ENCODE measurements around the gene ATP1B3.
"Not testable (repeated sequence)": the region's sequence is repeated elsewhere in the genome, so short reads cannot be mapped to it uniquely, and the experiment has no call there.

Gene ATP1B3

GRCh38 chr3:141904203-141904602 is 27.8 kb downstream of the ATP1B3 start:
- H3K27ac ChIP-seq (ENCODE audit: low read depth, low read length), result no peak overlapping the region
- H3K9ac ChIP-seq (ENCODE audit: low read depth, low read length), result no peak overlapping the region
- peaks cover 69% of the 10 kb centered on the region for H3K36me3 ChIP-seq (ENCODE audit: control insufficient read depth, insufficient read depth, low read length)
- peaks cover 9% of the 10 kb centered on the region for H3K9me3 ChIP-seq (ENCODE audit: control insufficient read depth, insufficient read depth, low read length)
- H3K27me3 ChIP-seq (ENCODE audit: control insufficient read depth, insufficient read depth, low read length), result no peaks in the 10 kb centered on the region
- no peak overlapping the region for H3K4me3 ChIP-seq (ENCODE audit: low read depth, low read length)
- no peaks in the 10 kb centered on the region for H3K4me1 ChIP-seq (ENCODE audit: control insufficient read depth, insufficient read depth, low read length)

GRCh38 chr3:141905129-141905528 is 28.7 kb downstream of the ATP1B3 start:
- H3K36me3 ChIP-seq (ENCODE audit: control insufficient read depth, insufficient read depth, low read length), result peaks cover 73% of the 10 kb centered on the region

GRCh38 chr3:141909408-141909807 is 33.0 kb downstream of the ATP1B3 start:
- Histone ChIP-seq H3K9ac (ENCODE audit: low read depth, low read length) (no peak overlapping the region), H3K4me3 (ENCODE audit: low read depth, low read length) (no peak overlapping the region), H3K36me3 (ENCODE audit: control insufficient read depth, insufficient read depth, low read length) (peaks cover 95% of the 10 kb centered on the region), H3K27ac (ENCODE audit: low read depth, low read length) (no peak overlapping the region), H3K4me1 (ENCODE audit: control insufficient read depth, insufficient read depth, low read length) (no peaks in the 10 kb centered on the region), H3K27me3 (ENCODE audit: control insufficient read depth, insufficient read depth, low read length) (no peaks in the 10 kb centered on the region), H3K9me3 (ENCODE audit: control insufficient read depth, insufficient read depth, low read length) (no peaks in the 10 kb centered on the region)

More at GRCh38 chr3:141905129-141905528, 28.7 kb downstream of the ATP1B3 start:
- no peak overlapping the region for H3K4me3 ChIP-seq (ENCODE audit: low read depth, low read length)
- H3K27ac ChIP-seq (ENCODE audit: low read depth, low read length), result no peak overlapping the region
- peaks cover 4% of the 10 kb centered on the region; the same call in 1 of the 2 replicates for H3K9me3 ChIP-seq (ENCODE audit: control insufficient read depth, insufficient read depth, low read length)
- H3K9ac ChIP-seq (ENCODE audit: low read depth, low read length), result no peak overlapping the region
- H3K27me3 ChIP-seq (ENCODE audit: control insufficient read depth, insufficient read depth, low read length), result no peaks in the 10 kb centered on the region
- H3K4me1 ChIP-seq (ENCODE audit: control insufficient read depth, insufficient read depth, low read length), result no peaks in the 10 kb centered on the region

GRCh38 chr3:141909986-141910385 is 33.5 kb downstream of the ATP1B3 start:
- not testable (repeated sequence) for H3K9me3 ChIP-seq (ENCODE audit: control insufficient read depth, insufficient read depth, low read length); H3K4me3 ChIP-seq (ENCODE audit: low read depth, low read length); H3K4me1 ChIP-seq (ENCODE audit: control insufficient read depth, insufficient read depth, low read length); H3K9ac ChIP-seq (ENCODE audit: low read depth, low read length); H3K27ac ChIP-seq (ENCODE audit: low read depth, low read length); H3K27me3 ChIP-seq (ENCODE audit: control insufficient read depth, insufficient read depth, low read length)
- peaks cover 95% of the 10 kb centered on the region for H3K36me3 ChIP-seq (ENCODE audit: control insufficient read depth, insufficient read depth, low read length)

- H3K4me1 ChIP-seq (ENCODE audit: control insufficient read depth, insufficient read depth, low read length), result peaks cover 4% of the 10 kb centered on the region; the same call in 1 of the 2 replicates
- no peak overlapping the region for H3K4me3 ChIP-seq (ENCODE audit: low read depth, low read length)
- no peaks in the 10 kb centered on the region for H3K9me3 ChIP-seq (ENCODE audit: control insufficient read depth, insufficient read depth, low read length)
- peaks cover 90% of the 10 kb centered on the region for H3K36me3 ChIP-seq (ENCODE audit: control insufficient read depth, insufficient read depth, low read length)
- H3K27ac ChIP-seq (ENCODE audit: low read depth, low read length), result no peak overlapping the region
- no peaks in the 10 kb centered on the region for H3K27me3 ChIP-seq (ENCODE audit: control insufficient read depth, insufficient read depth, low read length)
- H3K9ac ChIP-seq (ENCODE audit: low read depth, low read length), result no peak overlapping the region
Measured at GRCh38 chr3:141913150-141913811, 36.8 kb downstream of the ATP1B3 start.

GRCh38 chr3:141914311-141914710 is 37.9 kb downstream of the ATP1B3 start:
- H3K4me1 ChIP-seq (ENCODE audit: control insufficient read depth, insufficient read depth, low read length), result peaks cover 4% of the 10 kb centered on the region; the same call in 1 of the 2 replicates

GRCh38 chr3:141915016-141915415 is 38.6 kb downstream of the ATP1B3 start:
- peak overlapping the region; percentile 55 for H3K27ac ChIP-seq (ENCODE audit: low read depth, low read length)
- H3K9me3 ChIP-seq (ENCODE audit: control insufficient read depth, insufficient read depth, low read length), result no peaks in the 10 kb centered on the region
- H3K9ac ChIP-seq (ENCODE audit: low read depth, low read length), result no peak overlapping the region
- H3K36me3 ChIP-seq (ENCODE audit: control insufficient read depth, insufficient read depth, low read length), result peaks cover 89% of the 10 kb centered on the region
- H3K4me1 ChIP-seq (ENCODE audit: control insufficient read depth, insufficient read depth, low read length), result peaks cover 4% of the 10 kb centered on the region; the same call in 1 of the 2 replicates
- H3K27me3 ChIP-seq (ENCODE audit: control insufficient read depth, insufficient read depth, low read length), result no peaks in the 10 kb centered on the region
- no peak overlapping the region for H3K4me3 ChIP-seq (ENCODE audit: low read depth, low read length)

More at GRCh38 chr3:141914311-141914710, 37.9 kb downstream of the ATP1B3 start:
- H3K4me3 ChIP-seq (ENCODE audit: low read depth, low read length), result no peak overlapping the region
- H3K36me3 ChIP-seq (ENCODE audit: control insufficient read depth, insufficient read depth, low read length), result peaks cover 88% of the 10 kb centered on the region
- H3K27me3 ChIP-seq (ENCODE audit: control insufficient read depth, insufficient read depth, low read length), result no peaks in the 10 kb centered on the region
- no peaks in the 10 kb centered on the region for H3K9me3 ChIP-seq (ENCODE audit: control insufficient read depth, insufficient read depth, low read length)
- H3K9ac ChIP-seq (ENCODE audit: low read depth, low read length), result no peak overlapping the region
- peak overlapping the region; percentile 55 for H3K27ac ChIP-seq (ENCODE audit: low read depth, low read length)

- Histone ChIP-seq H3K27ac (ENCODE audit: low read depth, low read length) (no peak overlapping the region), H3K9me3 (ENCODE audit: control insufficient read depth, insufficient read depth, low read length) (no peaks in the 10 kb centered on the region), H3K9ac (ENCODE audit: low read depth, low read length) (no peak overlapping the region), H3K4me1 (ENCODE audit: control insufficient read depth, insufficient read depth, low read length) (peaks cover 4% of the 10 kb centered on the region; the same call in 1 of the 2 replicates), H3K27me3 (ENCODE audit: control insufficient read depth, insufficient read depth, low read length) (no peaks in the 10 kb centered on the region), H3K36me3 (ENCODE audit: control insufficient read depth, insufficient read depth, low read length) (peaks cover 90% of the 10 kb centered on the region), H3K4me3 (ENCODE audit: low read depth, low read length) (no peak overlapping the region)
Measured at GRCh38 chr3:141915766-141916165, 39.3 kb downstream of the ATP1B3 start.

- H3K27ac ChIP-seq (ENCODE audit: low read depth, low read length), result no peak overlapping the region
- H3K4me1 ChIP-seq (ENCODE audit: control insufficient read depth, insufficient read depth, low read length), result no peaks in the 10 kb centered on the region
- H3K4me3 ChIP-seq (ENCODE audit: low read depth, low read length), result no peak overlapping the region
- peaks cover 81% of the 10 kb centered on the region for H3K36me3 ChIP-seq (ENCODE audit: control insufficient read depth, insufficient read depth, low read length)
- no peak overlapping the region for H3K9ac ChIP-seq (ENCODE audit: low read depth, low read length)
- no peaks in the 10 kb centered on the region for H3K27me3 ChIP-seq (ENCODE audit: control insufficient read depth, insufficient read depth, low read length)
- H3K9me3 ChIP-seq (ENCODE audit: control insufficient read depth, insufficient read depth, low read length), result no peaks in the 10 kb centered on the region
Measured at GRCh38 chr3:141920701-141921100, 44.3 kb downstream of the ATP1B3 start.

- Histone ChIP-seq H3K27ac (ENCODE audit: low read depth, low read length) (no peak overlapping the region), H3K4me3 (ENCODE audit: low read depth, low read length) (no peak overlapping the region), H3K4me1 (ENCODE audit: control insufficient read depth, insufficient read depth, low read length) (no peaks in the 10 kb centered on the region), H3K9me3 (ENCODE audit: control insufficient read depth, insufficient read depth, low read length) (no peaks in the 10 kb centered on the region), H3K36me3 (ENCODE audit: control insufficient read depth, insufficient read depth, low read length) (peaks cover 81% of the 10 kb centered on the region), H3K9ac (ENCODE audit: low read depth, low read length) (no peak overlapping the region), H3K27me3 (ENCODE audit: control insufficient read depth, insufficient read depth, low read length) (no peaks in the 10 kb centered on the region)
Measured at GRCh38 chr3:141921316-141921715, 44.9 kb downstream of the ATP1B3 start.

GRCh38 chr3:141925677-141926076 is 49.2 kb downstream of the ATP1B3 start:
- H3K27me3 ChIP-seq (ENCODE audit: control insufficient read depth, insufficient read depth, low read length); H3K4me1 ChIP-seq (ENCODE audit: control insufficient read depth, insufficient read depth, low read length); H3K9ac ChIP-seq (ENCODE audit: low read depth, low read length); H3K9me3 ChIP-seq (ENCODE audit: control insufficient read depth, insufficient read depth, low read length); H3K27ac ChIP-seq (ENCODE audit: low read depth, low read length); H3K4me3 ChIP-seq (ENCODE audit: low read depth, low read length): not testable (repeated sequence)
- H3K36me3 ChIP-seq (ENCODE audit: control insufficient read depth, insufficient read depth, low read length), result peaks cover 61% of the 10 kb centered on the region

All from HUES48 (cell line).